WERI-Rb-1 (cell line): ENCODE measurements around the gene KHK.
"Not testable (repeated sequence)": the region's sequence is repeated elsewhere in the genome, so short reads cannot be mapped to it uniquely, and the experiment has no call there.

ENCODE experiments used
- DNase-seq: peaks from one replicate; pipeline ENCODE4 v3.0.0-alpha.2; 2020
- H3K27ac ChIP-seq: fragments of 250-450 bp; sonication (Bioruptor Pico); 2 replicates; pipeline ENCODE4 v1.5.1; 2020; ENCODE audit warnings: mild to moderate bottlenecking, moderate library complexity
- H3K27me3 ChIP-seq: fragments of 250-450 bp; sonication (Bioruptor Pico); 2 replicates; pipeline ENCODE4 v1.5.1; 2021; ENCODE audit warnings: mild to moderate bottlenecking, low read depth, moderate library complexity; ENCODE audit not compliant: insufficient read depth, severe bottlenecking
- H3K36me3 ChIP-seq: fragments of 250-450 bp; sonication (Bioruptor Pico); 2 replicates; pipeline ENCODE4 v1.5.1; 2020; ENCODE audit warnings: mild to moderate bottlenecking, moderate library complexity
- H3K4me3 ChIP-seq: 2 replicates; pipeline ENCODE4 v1.5.1; 2011; ENCODE audit warnings: low read depth, mild to moderate bottlenecking, control low read depth, low read length
- H3K9me3 ChIP-seq: fragments of 250-450 bp; sonication (Bioruptor Pico); 2 replicates; pipeline ENCODE4 v1.5.1; 2021; ENCODE audit warnings: mild to moderate bottlenecking, moderate library complexity; ENCODE audit not compliant: severe bottlenecking
- CTCF ChIP-seq: IDR thresholded peaks from 2 replicates; pipeline ENCODE4 v1.5.1; 2011; ENCODE audit warnings: low read depth, mild to moderate bottlenecking, control low read depth, inconsistent platforms, low read length

Gene KHK

GRCh38 chr2:27071990-27072830, 14.4 kb upstream of the KHK start:
- H3K27ac ChIP-seq, result peak overlapping the region; percentile 65

GRCh38 chr2:27072920-27073319, 13.7 kb upstream of the KHK start:
- Histone ChIP-seq H3K4me3 (peak overlapping the region; percentile 93; the same call in 1 of the 2 replicates), H3K9me3 (no peaks in the 10 kb centered on the region), H3K36me3 (peaks cover 26% of the 10 kb centered on the region), H3K27ac (peak overlapping the region; percentile 65), H3K27me3 (no peaks in the 10 kb centered on the region)
- DNase-seq, result no peak
- TF ChIP-seq CTCF, result no peak

More at GRCh38 chr2:27071990-27072830, 14.4 kb upstream of the KHK start:
- no peaks in the 10 kb centered on the region for H3K27me3 ChIP-seq
- TF ChIP-seq CTCF, result no peak
- peak overlapping the region; percentile 93 for H3K4me3 ChIP-seq
- peak; percentile 53 for DNase-seq
- H3K36me3 ChIP-seq, result peaks cover 32% of the 10 kb centered on the region
- no peaks in the 10 kb centered on the region for H3K9me3 ChIP-seq

GRCh38 chr2:27073782-27074181, 12.8 kb upstream of the KHK start:
- no peak for TF ChIP-seq CTCF
- no peak overlapping the region for H3K4me3 ChIP-seq
- no peak for DNase-seq
- H3K27ac ChIP-seq, result no peak overlapping the region
- H3K36me3 ChIP-seq, result peaks cover 18% of the 10 kb centered on the region
- no peaks in the 10 kb centered on the region for H3K9me3 ChIP-seq
- H3K27me3 ChIP-seq, result no peaks in the 10 kb centered on the region

GRCh38 chr2:27074738-27075565, 11.6 kb upstream of the KHK start:
- no peaks in the 10 kb centered on the region for H3K27me3 ChIP-seq

GRCh38 chr2:27075566-27075871, 11.1 kb upstream of the KHK start:
- H3K36me3 ChIP-seq, H3K27ac ChIP-seq, H3K27me3 ChIP-seq, H3K9me3 ChIP-seq, H3K4me3 ChIP-seq, DNase-seq: not testable (repeated sequence)

More at GRCh38 chr2:27074738-27075565, 11.6 kb upstream of the KHK start:
- peaks cover 6% of the 10 kb centered on the region for H3K36me3 ChIP-seq
- no peaks in the 10 kb centered on the region for H3K9me3 ChIP-seq
- no peak overlapping the region for H3K27ac ChIP-seq
- TF ChIP-seq CTCF, result no peak
- no peak for DNase-seq
- no peak overlapping the region for H3K4me3 ChIP-seq

GRCh38 chr2:27076323-27076722, 10.2 kb upstream of the KHK start:
- no peak overlapping the region for H3K27ac ChIP-seq
- H3K36me3 ChIP-seq, result no peaks in the 10 kb centered on the region; the same call in 1 of the 2 replicates
- no peak overlapping the region for H3K4me3 ChIP-seq
- TF ChIP-seq CTCF, result no peak
- H3K9me3 ChIP-seq, result no peaks in the 10 kb centered on the region
- no peaks in the 10 kb centered on the region for H3K27me3 ChIP-seq
- no peak for DNase-seq
